Measurements from ENCODE around the gene C10orf105. TPM values are rescaled to one million over a fixed set of nuclear protein-coding genes. Genes with fewer than 3 reads are reported as not detected.

The C10orf105 gene
- total RNA-seq, 1 donor from 2014 or later, result not detected

DNA sequence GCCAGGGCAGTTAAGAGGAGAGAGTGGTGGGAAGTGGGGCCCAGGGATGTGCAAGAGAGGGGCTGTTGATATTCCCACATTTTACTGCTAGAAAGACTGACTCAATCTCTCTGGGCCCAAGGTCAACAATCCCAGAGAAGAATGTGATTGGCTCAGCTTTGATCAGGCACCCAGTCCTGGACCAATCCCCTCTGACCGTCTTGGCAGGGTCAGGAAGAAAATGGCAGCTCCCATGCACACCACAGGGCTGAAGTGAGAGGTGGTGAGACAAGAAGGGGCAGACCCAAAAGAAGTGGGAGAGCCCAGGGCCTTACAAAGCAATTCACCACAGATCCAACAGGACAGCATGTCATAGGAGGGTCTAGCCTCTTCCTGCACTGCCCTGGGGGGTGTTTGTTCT, 3.3 kb upstream of the C10orf105 start:
- DNase-seq (ENCODE audit: low spot score), result no peak
- H3K4me1 Mint-ChIP-seq (ENCODE audit: low read depth), result no peaks in the 10 kb centered on the region
- H3K27ac Mint-ChIP-seq (ENCODE audit: unreplicated experiment), result no peak overlapping the region
- no peak overlapping the region for H3K4me3 Mint-ChIP-seq (ENCODE audit: unreplicated experiment)
- H3K36me3 Mint-ChIP-seq (ENCODE audit: low read depth), result no peaks in the 10 kb centered on the region
- H3K27me3 Mint-ChIP-seq (ENCODE audit: low read depth), result peaks cover 12% of the 10 kb centered on the region
- no peaks in the 10 kb centered on the region for H3K9me3 Mint-ChIP-seq (ENCODE audit: low read depth)
- TF ChIP-seq, protein P1, sequence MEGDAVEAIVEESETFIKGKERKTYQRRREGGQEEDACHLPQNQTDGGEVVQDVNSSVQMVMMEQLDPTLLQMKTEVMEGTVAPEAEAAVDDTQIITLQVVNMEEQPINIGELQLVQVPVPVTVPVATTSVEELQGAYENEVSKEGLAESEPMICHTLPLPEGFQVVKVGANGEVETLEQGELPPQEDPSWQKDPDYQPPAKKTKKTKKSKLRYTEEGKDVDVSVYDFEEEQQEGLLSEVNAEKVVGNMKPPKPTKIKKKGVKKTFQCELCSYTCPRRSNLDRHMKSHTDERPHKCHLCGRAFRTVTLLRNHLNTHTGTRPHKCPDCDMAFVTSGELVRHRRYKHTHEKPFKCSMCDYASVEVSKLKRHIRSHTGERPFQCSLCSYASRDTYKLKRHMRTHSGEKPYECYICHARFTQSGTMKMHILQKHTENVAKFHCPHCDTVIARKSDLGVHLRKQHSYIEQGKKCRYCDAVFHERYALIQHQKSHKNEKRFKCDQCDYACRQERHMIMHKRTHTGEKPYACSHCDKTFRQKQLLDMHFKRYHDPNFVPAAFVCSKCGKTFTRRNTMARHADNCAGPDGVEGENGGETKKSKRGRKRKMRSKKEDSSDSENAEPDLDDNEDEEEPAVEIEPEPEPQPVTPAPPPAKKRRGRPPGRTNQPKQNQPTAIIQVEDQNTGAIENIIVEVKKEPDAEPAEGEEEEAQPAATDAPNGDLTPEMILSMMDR (IDR thresholded peaks at IDR 0.05), result no peak

DNA sequence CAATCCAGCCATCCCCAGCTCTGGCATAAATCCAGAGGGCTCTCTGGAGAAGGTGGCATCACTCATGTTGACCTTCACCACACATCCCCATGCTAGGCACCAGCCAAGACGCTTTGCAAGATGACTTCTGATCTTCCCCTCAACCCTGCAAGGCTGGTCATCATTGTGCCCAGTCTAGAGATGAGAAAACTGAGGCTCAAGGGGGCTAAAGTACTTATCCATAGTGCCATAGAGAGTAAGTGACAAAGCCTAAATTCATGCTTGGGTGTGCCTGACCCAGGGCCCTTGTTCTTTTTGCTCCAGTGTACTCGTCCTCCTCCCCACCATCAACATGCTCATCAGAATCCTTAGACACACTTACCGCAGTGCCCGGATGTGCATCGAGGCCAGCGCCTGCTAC, 1.7 kb upstream of the C10orf105 start:
- Mint-ChIP-seq H3K4me1 (ENCODE audit: low read depth) (peaks cover 5% of the 10 kb centered on the region), H3K27ac (ENCODE audit: unreplicated experiment) (no peak overlapping the region), H3K4me3 (ENCODE audit: unreplicated experiment) (no peak overlapping the region), H3K9me3 (ENCODE audit: low read depth) (no peaks in the 10 kb centered on the region), H3K27me3 (ENCODE audit: low read depth) (peaks cover 12% of the 10 kb centered on the region), H3K36me3 (ENCODE audit: low read depth) (no peaks in the 10 kb centered on the region)
- DNase-seq (ENCODE audit: low spot score), result no peak
- TF ChIP-seq, protein P1 (IDR thresholded peaks at IDR 0.05), result no peak

DNA sequence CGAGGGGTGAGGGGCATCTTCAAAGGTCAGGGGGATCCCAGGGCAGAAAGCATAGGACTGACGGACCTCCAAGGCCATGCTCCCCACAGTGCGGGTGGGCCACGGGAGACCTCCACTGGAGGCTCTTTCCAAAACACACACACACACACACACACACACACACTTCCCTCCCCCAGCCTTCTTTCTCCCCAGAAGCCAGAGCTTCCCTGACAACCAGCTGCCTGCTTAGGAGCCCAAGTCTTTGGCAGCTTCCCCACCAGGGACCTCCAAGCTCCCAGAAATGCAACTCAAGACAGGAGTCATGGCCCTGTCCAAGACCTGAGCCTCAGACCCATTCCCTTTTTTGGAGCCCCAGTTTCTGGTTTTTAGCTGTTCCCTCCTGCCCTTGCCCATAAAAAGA, 710 bp upstream of the C10orf105 start:
- H3K4me1 Mint-ChIP-seq (ENCODE audit: low read depth), result peaks cover 5% of the 10 kb centered on the region
- TF ChIP-seq, protein P1 (IDR thresholded peaks at IDR 0.05), result no peak
- H3K9me3 Mint-ChIP-seq (ENCODE audit: low read depth), result no peaks in the 10 kb centered on the region
- no peak for DNase-seq (ENCODE audit: low spot score)
- H3K36me3 Mint-ChIP-seq (ENCODE audit: low read depth), result no peaks in the 10 kb centered on the region
- no peak overlapping the region for H3K4me3 Mint-ChIP-seq (ENCODE audit: unreplicated experiment)
- peaks cover 12% of the 10 kb centered on the region for H3K27me3 Mint-ChIP-seq (ENCODE audit: low read depth)
- H3K27ac Mint-ChIP-seq (ENCODE audit: unreplicated experiment), result peak overlapping the region; percentile 41

DNA sequence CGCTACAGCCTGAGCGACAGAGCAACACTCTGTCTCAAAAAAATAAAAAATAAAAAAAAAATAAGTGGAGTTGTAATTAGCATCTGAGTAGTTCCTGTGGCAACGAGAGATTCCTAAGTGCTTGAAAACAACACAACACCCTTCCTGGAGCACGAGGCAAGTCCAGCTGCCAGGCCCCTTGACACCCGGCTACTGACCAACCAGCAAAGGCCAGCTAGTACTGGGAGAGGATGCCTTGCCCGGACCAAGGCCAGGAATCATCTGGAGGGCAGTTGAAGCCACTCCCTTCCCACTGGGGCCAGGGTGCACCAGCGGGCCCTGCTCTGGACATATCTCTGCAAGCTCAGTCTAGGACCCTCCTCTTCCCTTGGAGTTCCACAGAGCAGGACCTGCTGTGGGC, 536 bp downstream of the C10orf105 start:
- H3K4me3 Mint-ChIP-seq (ENCODE audit: unreplicated experiment), result no peak overlapping the region
- DNase-seq (ENCODE audit: low spot score), result no peak
- TF ChIP-seq, protein P1 (IDR thresholded peaks at IDR 0.05), result no peak
- H3K9me3 Mint-ChIP-seq (ENCODE audit: low read depth), result no peaks in the 10 kb centered on the region
- H3K27ac Mint-ChIP-seq (ENCODE audit: unreplicated experiment), result no peak overlapping the region
- H3K36me3 Mint-ChIP-seq (ENCODE audit: low read depth), result no peaks in the 10 kb centered on the region
- H3K27me3 Mint-ChIP-seq (ENCODE audit: low read depth), result peaks cover 12% of the 10 kb centered on the region
- H3K4me1 Mint-ChIP-seq (ENCODE audit: low read depth), result peaks cover 5% of the 10 kb centered on the region

DNA sequence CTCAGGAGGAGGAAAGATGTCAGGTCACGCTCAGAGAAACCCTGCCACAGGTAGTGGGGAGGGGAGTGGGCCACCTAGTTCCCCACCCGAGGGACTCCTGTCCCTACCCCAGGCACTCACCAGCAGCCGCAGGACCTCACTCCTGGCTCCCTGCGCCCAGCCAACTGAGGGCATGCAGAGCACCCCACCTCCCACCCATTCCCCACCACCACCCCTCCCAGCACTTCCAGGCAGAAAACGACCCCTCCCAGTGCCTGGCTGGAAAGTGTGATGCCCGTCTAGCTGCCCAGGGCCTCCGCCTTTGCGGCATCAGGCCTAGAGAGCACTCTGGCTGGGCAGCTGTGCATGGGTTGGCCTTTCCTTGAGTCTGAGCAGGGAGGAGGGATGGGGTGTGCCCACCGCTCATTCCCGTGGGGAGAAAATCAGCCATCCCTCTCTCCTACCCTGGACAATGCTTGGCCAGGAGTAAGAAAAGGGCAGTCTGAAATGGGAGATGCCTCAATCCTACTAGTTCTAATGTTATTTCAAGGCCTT, 1.3 kb downstream of the C10orf105 start:
- peaks cover 8% of the 10 kb centered on the region for H3K4me1 Mint-ChIP-seq (ENCODE audit: low read depth)
- H3K36me3 Mint-ChIP-seq (ENCODE audit: low read depth), result no peaks in the 10 kb centered on the region
- no peaks in the 10 kb centered on the region for H3K9me3 Mint-ChIP-seq (ENCODE audit: low read depth)
- TF ChIP-seq, protein P1 (IDR thresholded peaks at IDR 0.05), result no peak
- no peak overlapping the region for H3K27ac Mint-ChIP-seq (ENCODE audit: unreplicated experiment)
- DNase-seq (ENCODE audit: low spot score), result no peak
- peaks cover 12% of the 10 kb centered on the region for H3K27me3 Mint-ChIP-seq (ENCODE audit: low read depth)
- no peak overlapping the region for H3K4me3 Mint-ChIP-seq (ENCODE audit: unreplicated experiment)
